Measurements from ENCODE around the gene GLYR1.

The GLYR1 gene

DNA sequence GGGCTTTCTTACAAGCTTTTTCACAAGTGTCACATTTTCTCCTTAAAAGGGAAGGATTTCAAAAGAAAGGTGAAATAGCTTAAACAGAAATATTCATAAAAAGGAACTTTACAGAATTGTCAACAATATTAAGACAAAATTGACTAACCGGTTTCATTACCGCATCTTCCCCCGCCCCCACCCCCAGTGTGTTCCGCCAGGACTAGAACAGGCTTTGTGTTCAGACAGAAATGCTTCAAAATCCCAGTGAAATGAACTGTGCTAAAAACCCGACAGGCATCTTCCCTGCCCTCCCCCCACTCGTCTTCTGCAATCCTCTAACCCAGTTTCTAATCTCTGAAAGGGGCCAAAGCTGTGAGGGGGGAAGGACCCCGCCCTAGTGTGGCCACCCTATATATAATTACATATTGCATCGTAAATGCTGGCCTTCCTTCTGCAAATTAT, 43.7 kb downstream of the GLYR1 start:
- DNase-seq: no peak

GRCh38 chr16:4802659-4803287, 44.3 kb downstream of the GLYR1 start:
- DNase-seq: peak; percentile 91

DNA sequence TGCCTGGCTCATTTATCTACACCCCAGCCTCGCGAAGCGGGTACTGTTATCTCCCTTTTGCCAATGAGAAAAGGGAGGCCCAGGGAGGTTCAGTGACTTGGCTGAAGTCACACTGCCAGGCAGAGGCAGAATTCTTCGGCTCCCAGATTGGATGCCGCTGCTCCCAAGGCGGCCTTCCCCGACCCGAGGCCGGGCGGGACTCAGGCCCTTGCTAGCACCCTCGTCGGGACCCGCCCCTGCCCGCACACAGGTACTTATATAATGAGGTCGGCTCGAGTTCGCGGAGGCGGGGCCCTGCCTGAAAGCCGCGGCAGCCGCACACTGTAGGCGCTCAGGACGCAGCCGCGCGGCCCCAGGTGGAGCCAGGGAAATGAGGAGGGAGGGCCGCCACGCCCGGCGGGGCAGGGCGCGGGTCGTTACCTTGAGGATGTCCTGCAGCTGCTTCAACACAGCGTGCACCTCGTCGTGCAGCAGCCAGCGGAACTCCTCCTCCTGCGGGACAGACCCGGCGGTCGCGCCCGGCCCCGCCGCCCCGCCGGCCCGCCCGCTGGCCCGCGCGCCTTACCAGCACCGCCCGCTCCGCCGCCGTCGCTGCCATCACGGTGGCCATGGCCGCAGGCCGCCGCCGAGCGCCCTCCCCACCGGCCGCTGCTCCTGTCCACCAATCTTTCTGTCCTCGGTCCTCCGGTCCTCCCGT, 45.0 kb downstream of the GLYR1 start, which contains the start of gene ROGDI:
TSS of gene ROGDI (minus strand) at position 672 of the 697 bp plus-strand sequence. CDS start at position 610, 62 bp downstream.
- DNase-seq: peak; percentile 80

DNA sequence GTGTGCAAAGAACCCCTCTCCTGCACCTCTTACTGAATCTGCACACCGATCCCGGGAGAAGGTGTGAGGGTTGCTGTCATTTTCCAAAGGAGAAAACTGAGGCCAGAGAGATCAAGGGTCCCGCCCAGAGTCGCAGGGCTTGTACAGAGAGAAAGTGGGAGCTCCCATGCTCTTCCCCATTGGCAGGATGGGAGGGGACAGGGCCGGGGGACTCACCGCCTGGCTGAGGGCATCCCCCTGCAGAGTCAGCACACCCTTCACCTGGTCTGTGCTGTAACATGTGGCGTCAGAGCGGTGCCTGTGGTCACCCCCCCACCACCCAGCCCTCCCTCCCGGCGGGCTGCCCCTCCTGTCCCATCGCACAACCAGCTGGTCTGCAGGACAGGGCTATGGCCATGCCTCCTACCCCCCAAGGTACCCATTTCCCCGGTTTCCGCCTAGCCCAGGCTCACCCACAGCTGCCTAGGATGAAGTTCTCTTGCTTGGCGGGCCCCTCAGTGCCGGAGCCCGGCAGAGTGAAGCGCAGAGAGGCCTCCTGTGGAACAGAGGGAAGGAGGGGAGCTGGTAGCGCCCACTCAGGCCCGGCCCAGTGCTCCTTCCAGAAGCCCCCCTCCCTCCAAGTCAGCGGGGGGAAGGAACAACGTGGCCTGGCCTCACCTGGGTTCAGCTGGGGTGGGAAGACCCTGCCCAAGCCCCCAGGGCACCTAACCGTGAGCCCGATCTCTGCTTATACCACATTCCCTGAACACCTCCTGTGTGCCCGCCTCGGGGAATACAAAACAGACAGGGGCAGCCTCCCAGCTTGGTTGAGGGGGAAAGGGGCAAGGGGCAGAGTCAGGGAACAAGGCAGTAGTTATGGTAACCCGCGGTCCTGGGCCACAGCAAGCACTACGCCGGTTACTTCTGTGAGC, 45.8 kb downstream of the GLYR1 start:
- no peak for DNase-seq

DNA sequence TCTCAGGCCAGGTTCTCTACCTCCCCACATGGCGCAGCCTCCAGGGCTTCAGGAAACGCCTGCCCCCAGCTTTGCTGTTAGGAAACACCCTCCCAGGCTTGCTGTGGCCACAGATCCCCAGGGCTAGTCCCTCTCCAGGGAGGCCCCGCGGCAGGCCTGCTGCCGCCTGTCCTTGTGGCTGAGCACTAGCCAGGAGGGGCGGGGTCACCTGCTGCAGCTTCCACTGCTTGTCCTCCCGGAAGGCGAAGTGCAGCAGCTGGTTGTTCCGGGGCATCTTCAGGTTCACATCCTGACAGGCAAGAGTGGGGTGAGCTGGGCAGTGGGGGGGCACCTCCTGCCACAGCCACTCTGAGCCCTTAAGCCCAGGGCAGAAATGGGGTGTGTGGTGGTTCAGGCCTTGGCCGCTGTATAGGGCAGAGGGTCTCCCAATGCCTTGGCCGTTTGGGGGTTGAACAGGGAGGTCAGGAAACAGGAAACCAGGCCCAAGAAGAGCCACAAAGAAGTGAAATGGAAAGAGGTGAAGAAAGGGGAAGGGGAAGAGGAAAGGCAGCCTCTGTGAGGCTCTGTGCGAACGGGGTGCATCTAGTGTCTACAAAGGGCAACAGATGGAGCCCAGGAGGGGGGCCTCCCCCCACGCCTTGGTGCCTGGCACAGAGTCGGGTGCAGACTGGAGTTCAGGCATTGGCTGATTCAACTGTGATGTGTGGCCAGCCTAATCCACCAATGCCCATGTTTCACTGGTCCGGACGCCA, 46.6 kb downstream of the GLYR1 start:
- DNase-seq: no peak

- no peak for DNase-seq
These were observed 47.8 kb downstream of the GLYR1 start for GRCh38 chr16:4799171-4799855.

- DNase-seq: no peak
These were observed 48.6 kb downstream of the GLYR1 start for GRCh38 chr16:4798456-4798855.

DNA sequence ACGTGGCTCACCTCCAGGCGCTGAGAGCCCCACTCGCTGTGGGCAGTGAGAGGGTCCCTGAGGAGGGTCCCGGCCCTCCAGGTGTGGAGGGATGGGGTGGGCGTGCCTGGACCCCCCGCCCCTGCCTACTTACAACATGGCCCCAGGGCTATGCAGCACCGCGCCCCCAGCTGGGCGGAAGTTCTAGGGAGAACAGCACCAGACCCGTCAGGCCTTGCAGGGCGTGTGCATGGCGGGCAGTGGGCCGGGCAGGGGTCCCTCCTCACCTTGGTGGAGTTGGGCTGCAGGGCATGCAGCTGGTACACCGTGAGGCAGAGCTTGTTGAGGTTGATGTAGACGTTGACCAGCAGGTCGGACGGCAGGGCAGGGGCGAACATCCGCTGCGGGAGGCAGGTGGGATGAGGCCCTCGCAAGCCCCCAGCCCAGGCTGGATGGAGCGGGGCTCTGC, 49.3 kb downstream of the GLYR1 start:
- no peak for DNase-seq

DNA sequence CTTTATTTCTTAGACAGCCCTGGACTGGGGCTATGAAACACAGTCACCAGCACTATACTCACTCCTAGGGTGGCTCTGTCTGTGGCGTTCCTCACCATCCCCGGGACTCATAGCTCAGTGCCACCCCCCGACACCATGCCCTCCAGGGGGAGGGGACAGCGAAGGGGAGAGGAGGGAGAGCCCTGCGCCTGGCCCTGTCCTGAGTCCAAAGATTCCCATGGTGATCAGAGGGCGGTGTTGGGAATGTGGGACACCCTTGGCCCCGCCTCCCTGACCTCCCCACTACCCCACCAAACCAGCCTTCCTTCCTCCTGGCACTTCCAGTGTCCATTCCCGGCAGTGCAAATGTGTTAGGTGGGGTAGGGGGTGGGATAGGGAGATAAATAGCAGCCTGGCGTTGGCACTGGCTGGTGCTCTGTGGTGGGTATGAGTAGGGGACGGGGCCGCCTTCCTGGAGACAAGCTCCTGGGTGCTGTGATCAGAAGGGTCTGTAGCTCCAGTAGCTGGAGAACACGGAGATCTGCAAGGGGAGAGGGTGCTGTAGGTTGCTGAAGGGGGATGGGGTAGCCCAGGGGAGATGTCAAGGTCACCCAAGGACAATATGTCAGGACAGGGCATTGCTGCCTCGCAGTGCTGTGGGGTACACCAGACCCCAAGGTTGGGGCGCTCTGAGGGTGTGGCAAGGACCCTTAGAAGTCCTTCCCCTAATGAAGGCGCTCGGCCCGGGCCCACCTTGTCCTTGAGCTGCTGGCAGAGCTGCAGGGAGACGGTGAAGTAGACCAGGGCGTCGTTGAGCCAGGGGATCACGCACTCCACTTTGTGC, 49.9 kb downstream of the GLYR1 start:
- no peak for DNase-seq

DNA sequence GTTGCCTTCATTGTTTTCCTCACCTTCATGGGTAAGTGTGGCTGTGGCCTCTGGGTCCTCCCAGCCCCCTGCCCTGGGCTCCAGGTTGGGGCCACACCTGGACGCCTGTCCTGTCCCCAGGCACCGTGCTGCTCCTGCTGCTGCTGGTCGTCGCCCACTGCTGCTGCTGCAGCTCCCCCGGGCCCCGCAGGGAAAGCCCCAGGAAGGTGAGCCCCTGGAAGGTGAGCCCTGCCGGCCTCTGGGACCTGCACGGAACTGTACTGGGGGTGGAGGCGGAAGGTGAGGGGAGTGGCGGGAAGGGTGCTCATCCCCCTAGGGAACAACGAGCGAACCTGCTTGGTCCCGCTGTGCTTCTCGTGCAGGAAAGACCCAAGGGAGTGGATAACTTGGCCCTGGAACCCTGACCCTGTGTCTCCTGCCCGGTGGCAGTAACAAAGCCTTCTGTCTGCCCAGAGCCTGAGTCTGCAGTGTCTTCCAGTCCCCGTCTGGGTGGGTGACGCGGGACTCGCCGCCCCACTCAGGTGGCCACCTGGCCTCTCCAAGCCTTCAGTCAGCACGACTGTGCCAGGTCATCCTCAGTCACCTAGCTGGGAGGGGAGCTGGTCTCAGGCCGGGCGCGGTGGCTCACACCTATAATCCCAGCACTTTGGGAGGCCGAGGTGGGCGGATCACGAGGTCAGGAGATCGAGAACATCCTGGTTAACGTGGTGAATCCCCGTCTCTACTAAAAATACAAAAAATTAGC, 51.1 kb downstream of the GLYR1 start:
- DNase-seq: no peak

GRCh38 chr16:4795181-4795827, 51.8 kb downstream of the GLYR1 start, which contains the start of gene SMIM22:
Gene SMIM22, plus strand, starts transcription at chr16:4795369. Its CDS starts 366 bp downstream, at chr16:4795735.
- no peak for DNase-seq

DNA sequence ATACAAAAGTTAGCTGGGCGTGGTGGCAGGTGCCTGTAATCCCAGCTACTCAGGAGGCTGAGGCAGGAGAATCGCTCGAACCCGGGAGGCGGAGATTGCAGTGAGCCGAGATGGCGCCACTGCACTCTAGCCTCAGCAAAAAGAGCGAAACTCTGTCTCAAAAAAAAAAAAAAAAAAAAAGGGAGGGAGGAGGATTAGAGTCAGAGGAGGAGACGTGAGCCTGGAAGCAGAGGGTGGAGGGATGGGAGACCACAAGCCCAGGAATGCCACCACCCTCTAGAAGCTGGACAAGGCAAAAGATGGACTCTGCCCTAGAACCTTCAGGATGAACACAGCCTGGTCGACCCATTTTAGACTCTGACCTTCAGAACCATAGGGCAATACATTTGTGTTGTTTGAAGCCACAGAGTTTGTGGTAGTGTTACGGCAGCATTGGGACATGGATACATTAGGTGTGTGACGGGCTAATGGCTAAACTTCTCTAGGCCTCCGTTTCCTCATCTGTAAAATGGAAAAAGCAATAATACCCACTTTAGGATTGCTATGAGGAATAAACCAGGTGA, 54.1 kb downstream of the GLYR1 start:
- DNase-seq: no peak

DNA sequence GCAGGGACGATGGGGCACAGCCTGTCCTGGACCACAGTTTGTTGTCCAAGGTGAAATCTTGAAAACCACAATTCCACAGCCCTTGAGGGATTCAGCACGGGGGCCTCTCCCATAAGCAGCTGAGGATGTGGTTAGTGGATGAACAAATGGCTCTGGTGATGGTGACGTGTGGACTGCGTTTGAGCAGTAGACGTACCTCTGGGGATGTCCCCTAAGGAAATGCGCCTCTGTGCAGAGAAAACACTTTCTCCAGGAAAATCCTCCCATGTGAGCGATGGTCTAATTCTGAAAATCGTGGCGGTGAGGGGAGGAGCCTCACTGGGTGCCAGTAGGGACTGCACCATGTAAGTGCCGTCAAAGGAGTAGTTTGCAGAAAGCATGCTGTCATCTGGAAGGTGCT, 56.2 kb downstream of the GLYR1 start:
- no peak for DNase-seq

- DNase-seq: no peak
These were observed 56.8 kb downstream of the GLYR1 start for GRCh38 chr16:4790261-4790660.

DNA sequence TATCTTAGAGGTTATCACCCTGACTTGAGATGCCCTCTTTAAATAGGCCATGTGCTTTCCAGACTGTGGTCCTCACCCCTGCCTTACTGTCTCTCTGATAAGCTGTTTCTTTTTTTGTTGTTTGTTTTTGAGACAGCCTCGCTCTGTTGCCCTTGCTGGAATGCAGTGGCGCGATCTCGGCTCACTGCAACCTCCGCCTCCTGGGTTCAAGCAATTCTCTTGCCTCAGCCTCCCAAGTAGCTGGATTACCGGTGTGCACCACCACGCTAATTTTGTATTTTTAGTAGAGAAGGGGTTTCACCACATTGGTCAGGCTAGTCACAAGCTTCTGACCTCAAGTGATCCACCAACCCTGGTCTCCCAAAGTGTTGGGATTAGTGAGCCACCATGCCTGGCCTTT, 58.2 kb downstream of the GLYR1 start:
- DNase-seq: no peak

- DNase-seq: no peak
These were observed 58.6 kb downstream of the GLYR1 start for GRCh38 chr16:4788489-4788889.

DNA sequence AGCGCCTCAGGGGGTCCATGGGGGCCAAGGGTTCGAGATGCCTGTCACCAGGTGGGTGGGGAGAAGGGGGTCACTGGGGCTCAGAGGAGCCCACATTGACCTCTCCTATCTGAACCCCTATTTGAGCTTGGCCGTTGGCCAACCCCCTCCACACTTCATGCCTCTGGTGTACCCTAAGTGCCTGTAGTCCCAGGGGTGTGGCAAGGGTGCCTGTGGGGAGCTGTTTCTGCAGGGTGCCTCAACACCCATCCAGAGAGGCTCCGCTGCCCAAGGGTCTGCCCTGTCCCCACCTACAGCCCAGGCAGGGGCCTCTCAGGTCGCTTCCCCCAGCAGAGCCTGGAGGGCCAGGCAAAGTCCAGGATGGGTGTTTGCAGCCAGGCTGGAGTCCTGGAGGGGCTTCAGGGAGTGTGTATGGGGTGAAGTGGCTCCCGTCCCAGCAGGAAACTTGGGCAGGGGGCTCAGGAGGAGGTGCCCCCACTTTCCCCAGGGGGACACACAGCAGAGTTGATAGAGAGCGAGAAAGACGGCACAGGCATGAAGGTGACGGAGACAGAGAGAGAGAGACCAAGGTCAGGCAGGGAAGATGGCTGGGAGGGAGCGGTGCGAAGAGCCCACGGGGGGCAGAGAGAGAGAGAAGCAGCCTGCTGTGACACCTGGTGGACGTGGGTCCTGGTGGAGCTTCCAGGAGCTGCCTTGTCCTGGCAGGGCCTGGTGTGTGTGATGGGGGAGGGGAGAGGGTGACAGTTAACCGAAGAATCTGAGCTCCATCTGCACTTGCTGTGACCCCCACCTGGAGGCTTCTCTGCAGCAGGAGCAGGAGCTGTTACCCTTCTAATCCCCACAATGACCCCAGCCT, 59.2 kb downstream of the GLYR1 start, which contains the start of gene SEPTIN12:
TSS of gene SEPTIN12 (minus strand) at position 719 of the 856 bp plus-strand sequence. CDS start at position 19, 700 bp downstream.
- no peak for DNase-seq

DNA sequence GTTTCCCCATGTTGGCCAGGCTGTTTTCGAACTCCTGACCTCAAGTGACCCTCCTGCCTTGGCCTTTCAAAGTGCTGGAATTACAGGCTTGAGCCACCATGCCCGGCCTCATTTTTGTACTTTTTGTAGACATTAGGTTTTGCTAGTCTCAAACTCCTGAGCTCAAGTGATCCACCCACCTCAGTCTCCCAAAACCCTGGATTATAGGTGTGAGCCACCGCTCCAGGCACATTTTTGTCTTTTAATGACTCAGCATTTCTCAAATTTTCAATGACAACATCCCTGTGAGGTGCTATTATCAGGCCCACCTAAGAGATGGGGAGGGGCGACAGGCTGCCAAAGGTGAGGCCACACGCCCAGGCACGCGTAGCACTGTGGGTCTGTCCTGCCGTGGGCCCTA, 60.0 kb downstream of the GLYR1 start:
- no peak for DNase-seq
